DMS79 (cell line): ENCODE data around the gene SEC22B.
"Not testable (repeated sequence)": the region's sequence is repeated elsewhere in the genome, so short reads cannot be mapped to it uniquely, and the experiment has no call there.

Experiments
- DNase-seq: peaks from one replicate; lab custom pipeline; 2025; lab: John Stamatoyannopoulos, UW

Gene SEC22B

DNA sequence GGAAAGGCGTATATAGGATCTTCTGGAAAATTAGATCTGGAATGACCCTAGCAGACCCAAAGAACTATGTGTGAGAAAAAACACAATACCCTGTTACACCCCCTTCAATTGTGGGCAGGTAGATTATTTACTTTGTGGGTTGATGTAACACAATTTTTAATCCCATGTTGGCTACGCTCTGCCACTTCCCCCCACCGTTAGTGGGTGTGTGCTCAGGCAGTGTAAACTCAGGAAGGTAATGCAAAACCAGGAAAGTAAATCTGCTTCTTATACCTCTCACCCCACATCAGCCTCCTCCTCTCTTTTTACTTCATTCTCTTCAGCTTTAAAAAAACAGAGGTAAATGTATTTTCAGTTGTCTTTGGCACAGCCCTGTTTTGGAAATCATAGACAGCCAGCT is 63.2 kb downstream of the SEC22B start:
- not testable (repeated sequence) for DNase-seq

DNA sequence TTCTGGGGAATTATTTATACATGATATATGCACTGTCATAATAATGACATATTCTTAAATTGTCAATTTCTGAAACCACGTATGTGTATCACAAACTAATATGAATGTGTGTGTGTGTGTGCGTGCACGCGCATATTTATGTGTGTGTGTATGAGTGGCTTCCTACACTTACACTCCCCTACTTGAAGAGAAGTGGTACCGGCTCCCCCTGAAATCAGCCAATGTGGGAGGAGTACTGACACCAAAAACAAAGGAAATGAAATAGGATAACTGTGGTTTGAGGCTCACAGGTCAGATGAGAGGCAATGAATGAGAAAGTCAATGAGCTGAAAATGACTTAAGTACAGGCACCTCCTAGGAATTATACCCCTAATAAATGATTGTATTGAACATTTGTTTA is 64.1 kb downstream of the SEC22B start:
- not testable (repeated sequence) for DNase-seq

DNA sequence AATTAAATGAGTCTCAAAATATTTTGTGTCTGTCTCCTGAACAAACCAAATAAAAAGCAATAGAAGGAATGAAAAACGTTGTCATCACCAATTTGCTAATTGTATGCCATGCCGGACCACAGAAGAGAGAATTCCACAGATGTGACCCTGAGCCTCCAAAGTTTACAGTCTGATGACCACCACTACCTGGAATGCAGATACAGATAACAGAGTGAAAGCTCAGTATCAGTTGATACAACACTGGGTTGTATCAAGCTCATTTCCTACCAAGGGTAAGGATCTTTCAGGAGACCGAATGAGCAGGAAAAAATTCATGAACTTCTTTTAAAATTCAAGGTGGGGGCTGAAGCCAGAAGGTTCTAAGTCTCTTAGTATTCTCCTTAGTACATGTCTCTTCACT is 64.5 kb downstream of the SEC22B start:
- DNase-seq, result not testable (repeated sequence)

DNA sequence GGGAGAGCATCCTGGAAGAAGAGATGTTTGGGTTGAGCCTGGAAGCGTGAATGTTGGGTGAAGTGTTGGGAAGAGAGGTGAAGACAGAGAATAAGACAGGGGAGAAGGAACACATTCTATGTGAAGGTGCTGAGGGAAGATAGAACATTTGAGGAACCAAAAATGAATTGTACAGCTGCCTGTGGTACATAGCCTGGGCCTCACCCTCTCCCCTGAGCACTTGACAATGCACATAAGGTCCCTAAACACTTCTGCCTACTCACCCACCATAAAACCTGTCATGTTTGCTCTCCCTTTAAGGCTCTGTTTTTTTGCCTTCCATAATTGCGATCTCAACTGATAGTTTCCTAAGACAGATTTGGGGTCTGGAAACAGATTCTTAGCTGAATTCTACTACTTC is 65.3 kb downstream of the SEC22B start:
- DNase-seq, result not testable (repeated sequence)

DNA sequence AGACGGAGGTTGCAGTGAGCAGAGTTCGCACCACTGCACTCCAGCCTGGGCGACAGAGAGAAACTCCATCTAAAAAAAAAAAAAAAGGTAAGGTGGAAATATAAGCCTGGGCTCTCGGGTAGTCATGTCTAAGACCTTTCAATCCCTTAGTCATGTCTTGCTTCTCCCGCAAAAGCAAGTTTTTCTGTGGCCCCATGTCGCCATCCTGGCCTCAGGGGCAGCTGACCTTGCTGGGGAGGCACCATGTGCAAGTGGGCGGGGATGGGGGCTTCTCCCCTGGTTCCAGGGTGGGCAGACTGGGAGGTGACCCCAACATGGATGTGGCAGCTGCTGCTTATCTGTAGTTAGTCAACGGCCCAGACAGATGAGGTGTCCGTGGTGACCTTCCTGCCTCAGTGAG is 66.7 kb downstream of the SEC22B start:
- DNase-seq, result not testable (repeated sequence)

DNA sequence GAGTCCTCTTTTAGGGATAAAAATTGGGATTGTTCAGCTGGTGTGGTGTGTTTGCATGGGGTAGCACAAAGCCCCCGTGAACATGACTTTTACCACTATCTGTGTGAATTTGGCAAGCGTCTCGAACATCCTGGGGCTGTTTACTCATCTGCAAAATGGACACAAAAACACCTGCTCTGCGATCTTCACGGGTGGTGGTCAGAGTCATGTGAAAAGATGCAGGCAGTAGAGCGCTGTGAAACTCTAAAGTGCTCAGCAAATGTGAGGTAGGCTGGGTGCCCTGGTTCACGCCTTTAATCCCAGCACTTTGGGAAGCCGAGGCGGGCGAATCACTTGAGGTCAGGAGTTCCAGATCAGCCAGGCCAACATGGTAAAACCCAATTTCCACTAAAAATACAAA is 67.1 kb downstream of the SEC22B start:
- DNase-seq, result not testable (repeated sequence)

DNA sequence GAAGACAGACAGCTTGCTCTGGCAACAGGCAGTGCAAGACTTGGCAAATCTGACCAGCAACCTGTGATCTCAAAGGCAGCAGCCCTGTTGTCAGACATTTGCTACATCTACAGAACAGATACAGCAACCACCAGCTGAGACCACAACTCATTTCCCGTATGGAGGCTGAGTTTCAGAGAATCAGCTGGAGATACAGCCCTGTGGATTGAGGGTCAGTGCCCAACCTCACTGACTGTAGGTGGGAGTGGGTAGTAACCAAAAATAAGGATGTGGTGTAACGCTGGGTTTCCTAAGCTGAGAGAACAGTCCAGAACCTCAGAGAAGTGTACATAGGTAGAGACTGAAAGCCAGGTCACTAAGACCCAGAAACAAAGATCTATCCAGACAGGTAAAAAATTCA is 71.0 kb downstream of the SEC22B start:
- DNase-seq, result not testable (repeated sequence)

DNA sequence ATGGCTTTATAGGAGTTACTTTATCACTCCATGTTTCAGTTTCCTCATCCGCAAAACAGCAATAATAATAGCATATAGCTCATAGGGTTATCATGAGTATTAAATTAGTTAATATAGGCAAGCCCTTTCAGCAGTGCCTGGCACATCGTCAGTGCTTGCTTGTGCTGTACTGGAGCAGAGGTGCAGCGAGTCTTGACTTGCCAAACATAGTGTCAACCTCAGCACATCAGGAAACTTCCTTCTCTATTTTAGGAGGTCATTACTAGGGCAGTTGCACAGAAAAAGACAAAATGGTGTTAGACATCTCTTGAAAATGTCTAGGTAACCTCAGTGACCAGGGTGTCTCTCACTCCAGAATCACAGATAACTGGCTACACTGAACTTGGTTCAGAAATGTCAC is 72.6 kb downstream of the SEC22B start:
- DNase-seq, result not testable (repeated sequence)

DNA sequence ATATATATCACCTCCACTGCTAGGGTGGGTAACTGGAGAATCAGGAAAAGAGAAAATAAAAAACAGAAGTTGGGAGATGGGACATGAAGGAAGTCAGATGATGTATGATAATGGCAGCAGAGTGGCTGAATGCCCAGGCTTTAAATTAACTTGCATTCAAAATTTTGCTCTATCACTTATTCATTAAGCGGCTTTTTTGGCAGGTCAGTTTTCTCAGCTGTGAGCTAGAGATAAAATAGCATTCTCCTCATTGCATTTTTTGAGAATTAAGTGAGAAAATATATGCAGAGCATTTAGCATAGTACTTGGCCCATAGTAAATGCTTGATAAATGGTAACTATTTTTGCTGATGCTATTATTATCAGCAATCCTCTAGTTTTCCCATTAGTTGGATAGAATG is 74.7 kb downstream of the SEC22B start:
- not testable (repeated sequence) for DNase-seq
